ENCODE measurements around the gene GTF3C5.
"Not testable (repeated sequence)": the region's sequence is repeated elsewhere in the genome, so short reads cannot be mapped to it uniquely, and the experiment has no call there.

DNA sequence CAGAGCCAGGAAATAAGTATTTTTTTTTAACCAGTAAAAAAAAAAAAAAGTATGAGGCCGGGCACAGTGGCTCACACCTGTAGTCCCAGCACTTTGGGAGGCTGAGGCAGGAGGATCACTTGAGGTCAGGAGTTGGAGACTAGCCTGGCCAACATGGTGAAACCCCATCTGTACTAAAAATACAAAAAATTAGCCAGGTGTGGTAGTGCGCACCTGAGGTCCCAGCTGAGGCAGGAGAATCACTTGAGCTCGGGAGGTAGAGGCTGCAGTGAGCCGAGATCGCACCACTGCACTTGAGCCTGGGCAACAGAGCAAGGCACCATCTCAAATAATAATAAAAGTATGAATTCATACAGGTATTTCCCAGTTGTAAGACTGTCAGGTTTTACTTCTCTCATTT lies 41.4 kb downstream of the GTF3C5 start:
- not testable (repeated sequence) for TF ChIP-seq POLR2A (IDR thresholded peaks at IDR 0.05)
- TF ChIP-seq, protein P1, sequence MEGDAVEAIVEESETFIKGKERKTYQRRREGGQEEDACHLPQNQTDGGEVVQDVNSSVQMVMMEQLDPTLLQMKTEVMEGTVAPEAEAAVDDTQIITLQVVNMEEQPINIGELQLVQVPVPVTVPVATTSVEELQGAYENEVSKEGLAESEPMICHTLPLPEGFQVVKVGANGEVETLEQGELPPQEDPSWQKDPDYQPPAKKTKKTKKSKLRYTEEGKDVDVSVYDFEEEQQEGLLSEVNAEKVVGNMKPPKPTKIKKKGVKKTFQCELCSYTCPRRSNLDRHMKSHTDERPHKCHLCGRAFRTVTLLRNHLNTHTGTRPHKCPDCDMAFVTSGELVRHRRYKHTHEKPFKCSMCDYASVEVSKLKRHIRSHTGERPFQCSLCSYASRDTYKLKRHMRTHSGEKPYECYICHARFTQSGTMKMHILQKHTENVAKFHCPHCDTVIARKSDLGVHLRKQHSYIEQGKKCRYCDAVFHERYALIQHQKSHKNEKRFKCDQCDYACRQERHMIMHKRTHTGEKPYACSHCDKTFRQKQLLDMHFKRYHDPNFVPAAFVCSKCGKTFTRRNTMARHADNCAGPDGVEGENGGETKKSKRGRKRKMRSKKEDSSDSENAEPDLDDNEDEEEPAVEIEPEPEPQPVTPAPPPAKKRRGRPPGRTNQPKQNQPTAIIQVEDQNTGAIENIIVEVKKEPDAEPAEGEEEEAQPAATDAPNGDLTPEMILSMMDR (IDR thresholded peaks at IDR 0.05), result not testable (repeated sequence)
